Stromal cell of bone marrow (primary cell): ENCODE measurements around the gene PTRHD1.

ENCODE experiments used
- DNase-seq: peaks from one replicate; pipeline ENCODE4 v3.0.0-alpha.2; 2012; ENCODE audit warnings: low read depth

Gene PTRHD1

GRCh38 chr2:24830351-24830750, 37.2 kb upstream of the PTRHD1 start:
- DNase-seq = no peak

- no peak for DNase-seq
Measured at GRCh38 chr2:24828238-24828996, 35.2 kb upstream of the PTRHD1 start.

- DNase-seq = peak; percentile 69
Measured at GRCh38 chr2:24827321-24828237, 34.4 kb upstream of the PTRHD1 start.

- no peak for DNase-seq
Measured at GRCh38 chr2:24826773-24827145, 33.6 kb upstream of the PTRHD1 start.

GRCh38 chr2:24825883-24826772, 32.9 kb upstream of the PTRHD1 start:
- no peak for DNase-seq

- no peak for DNase-seq
Measured at GRCh38 chr2:24824966-24825882, 32.0 kb upstream of the PTRHD1 start.

- no peak for DNase-seq
Measured at GRCh38 chr2:24824071-24824588, 30.9 kb upstream of the PTRHD1 start.

- no peak for DNase-seq
Measured at GRCh38 chr2:24822049-24822706, 29.0 kb upstream of the PTRHD1 start.

- no peak for DNase-seq
Measured at GRCh38 chr2:24821433-24821891, 28.3 kb upstream of the PTRHD1 start.

- no peak for DNase-seq
Measured at GRCh38 chr2:24820598-24821432, 27.6 kb upstream of the PTRHD1 start.

GRCh38 chr2:24820175-24820513, 27.0 kb upstream of the PTRHD1 start:
- DNase-seq = no peak

GRCh38 chr2:24819442-24820174, 26.4 kb upstream of the PTRHD1 start:
- no peak for DNase-seq

GRCh38 chr2:24818721-24819167, 25.6 kb upstream of the PTRHD1 start:
- no peak for DNase-seq

- peak; percentile 49 for DNase-seq
Measured at GRCh38 chr2:24816884-24817283, 23.7 kb upstream of the PTRHD1 start.

- no peak for DNase-seq
Measured at GRCh38 chr2:24816404-24816803, 23.2 kb upstream of the PTRHD1 start.

GRCh38 chr2:24815171-24815570, 22.0 kb upstream of the PTRHD1 start:
- DNase-seq = no peak

- no peak for DNase-seq
Measured at GRCh38 chr2:24814516-24814915, 21.3 kb upstream of the PTRHD1 start.

- DNase-seq = no peak
Measured at GRCh38 chr2:24813691-24814137, 20.5 kb upstream of the PTRHD1 start.
